Measurements from ENCODE around the gene ALDH3B1. TPM values are rescaled to one million over a fixed set of nuclear protein-coding genes. Genes with fewer than 3 reads are reported as not detected.

The ALDH3B1 gene
- total RNA-seq, 1 donor from 2014 or later, result 1.3 TPM

- Mint-ChIP-seq H3K4me3 (ENCODE audit: unreplicated experiment) (no peak overlapping the region), H3K36me3 (ENCODE audit: low read depth, unreplicated experiment) (peaks cover 2% of the 10 kb centered on the region), H3K4me1 (ENCODE audit: low read depth, unreplicated experiment) (peaks cover 21% of the 10 kb centered on the region), H3K27me3 (ENCODE audit: low read depth, unreplicated experiment) (peaks cover 1% of the 10 kb centered on the region), H3K27ac (ENCODE audit: unreplicated experiment) (peak overlapping the region; percentile 94), H3K9me3 (ENCODE audit: unreplicated experiment) (no peaks in the 10 kb centered on the region)
- H3K27me3 ChIP-seq (ENCODE audit: insufficient read depth, low read length), result no peaks in the 10 kb centered on the region
- H3K9ac ChIP-seq (ENCODE audit: low read length), result peak overlapping the region; percentile 78
- no peaks in the 10 kb centered on the region for H3K36me3 ChIP-seq (ENCODE audit: insufficient read depth, low read length)
- H2AFZ ChIP-seq (ENCODE audit: low read depth, low read length), result peak overlapping the region; percentile 28
- TF ChIP-seq CTCF (IDR thresholded peaks at IDR 0.05; ENCODE audit: insufficient read depth, low read depth, low read length) (no peak), EZH2 (IDR thresholded peaks at IDR 0.05; ENCODE audit: insufficient read depth, low read length) (no peak)
- DNase-seq (ENCODE audit: low read depth) (no peak), FAIRE-seq (no peak)
- H3K4me1 ChIP-seq (ENCODE audit: insufficient read depth, low read length), result peaks cover 58% of the 10 kb centered on the region
- H3K4me2 ChIP-seq (ENCODE audit: low read length), result peak overlapping the region; percentile 88
- H3K4me3 ChIP-seq (ENCODE audit: insufficient read depth, low read depth, low read length), result no peak overlapping the region
- peak overlapping the region; percentile 96 for H3K27ac ChIP-seq (ENCODE audit: low read depth, low read length)
- H3K9me3 ChIP-seq (ENCODE audit: insufficient read depth, low read depth, low read length), result no peaks in the 10 kb centered on the region
- H4K20me1 ChIP-seq (ENCODE audit: insufficient read depth, low read length), result no peaks in the 10 kb centered on the region
- H3K79me2 ChIP-seq (ENCODE audit: insufficient read depth, low read length), result peaks cover 16% of the 10 kb centered on the region
These were observed 2.1 kb downstream of the ALDH3B1 start for GRCh38 chr11:68012044-68012842.

- Histone ChIP-seq H3K36me3 (ENCODE audit: insufficient read depth, low read length) (no peaks in the 10 kb centered on the region), H3K9ac (ENCODE audit: low read length) (peak overlapping the region; percentile 78), H3K79me2 (ENCODE audit: insufficient read depth, low read length) (peaks cover 16% of the 10 kb centered on the region), H3K27me3 (ENCODE audit: insufficient read depth, low read length) (no peaks in the 10 kb centered on the region), H4K20me1 (ENCODE audit: insufficient read depth, low read length) (no peaks in the 10 kb centered on the region), H3K27ac (ENCODE audit: low read depth, low read length) (peak overlapping the region; percentile 96), H3K9me3 (ENCODE audit: insufficient read depth, low read depth, low read length) (no peaks in the 10 kb centered on the region), H3K4me1 (ENCODE audit: insufficient read depth, low read length) (peaks cover 58% of the 10 kb centered on the region), H3K4me2 (ENCODE audit: low read length) (peak overlapping the region; percentile 70), H2AFZ (ENCODE audit: low read depth, low read length) (peak overlapping the region; percentile 28), H3K4me3 (ENCODE audit: insufficient read depth, low read depth, low read length) (peak overlapping the region; percentile 18)
- DNase-seq (ENCODE audit: low read depth), result peak; percentile 96
- H3K27ac Mint-ChIP-seq (ENCODE audit: unreplicated experiment), result peak overlapping the region; percentile 94
- peaks cover 21% of the 10 kb centered on the region for H3K4me1 Mint-ChIP-seq (ENCODE audit: low read depth, unreplicated experiment)
- peak; percentile 93 for FAIRE-seq
- no peak overlapping the region for H3K4me3 Mint-ChIP-seq (ENCODE audit: unreplicated experiment)
- peaks cover 2% of the 10 kb centered on the region for H3K27me3 Mint-ChIP-seq (ENCODE audit: low read depth, unreplicated experiment)
- H3K36me3 Mint-ChIP-seq (ENCODE audit: low read depth, unreplicated experiment), result peaks cover 2% of the 10 kb centered on the region
- no peaks in the 10 kb centered on the region for H3K9me3 Mint-ChIP-seq (ENCODE audit: unreplicated experiment)
- TF ChIP-seq EZH2 (IDR thresholded peaks at IDR 0.05; ENCODE audit: insufficient read depth, low read length) (no peak), CTCF (IDR thresholded peaks at IDR 0.05; ENCODE audit: insufficient read depth, low read depth, low read length) (no peak)
These were observed 2.9 kb downstream of the ALDH3B1 start for GRCh38 chr11:68012843-68013610.
